ENCODE data around the gene TM7SF3. TPM values are rescaled to one million over a fixed set of nuclear protein-coding genes. Genes with fewer than 3 reads are reported as not detected.
A peak's percentile ranks its signal among the peaks of the same experiment; 100 is the strongest.
"Not testable (repeated sequence)": the region's sequence is repeated elsewhere in the genome, so short reads cannot be mapped to it uniquely, and the experiment has no call there.

TM7SF3 gene
- total RNA-seq (10 to 100 TPM; 23.6 to 31.1 (median 26.3) TPM), polyA plus RNA-seq (7.9 TPM)
- long read RNA-seq, donor 1, transcript TM7SF3-201 (12 exons, 2,709 nt) = major isoform, 43 of 68 reads
- long read RNA-seq, donor 1, partial matches to known transcripts = 10 of 68 reads
- long read RNA-seq, donor 1, other reads (novel, unspliced or antisense) = 15 of 68 reads
- long read RNA-seq, donor 2, transcript TM7SF3-201 (12 exons, 2,709 nt) = major isoform, 18 of 26 reads
- long read RNA-seq, donor 2, partial matches to known transcripts = 0 of 26 reads
- long read RNA-seq, donor 2, other reads (novel, unspliced or antisense) = 8 of 26 reads
- long read RNA-seq, donor 3, transcript TM7SF3-201 (12 exons, 2,709 nt) = major isoform, 15 of 30 reads
- long read RNA-seq, donor 3, partial matches to known transcripts = 2 of 30 reads
- long read RNA-seq, donor 3, other reads (novel, unspliced or antisense) = 13 of 30 reads
- long read RNA-seq, donor 4, transcript TM7SF3-201 (12 exons, 2,709 nt) = major isoform, 20 of 40 reads
- long read RNA-seq, donor 4, partial matches to known transcripts = 5 of 40 reads
- long read RNA-seq, donor 4, other reads (novel, unspliced or antisense) = 15 of 40 reads

GRCh38 chr12:27014085-27014858, at the start of gene TM7SF3:
Gene TM7SF3, minus strand, starts transcription at chr12:27014384. Its CDS starts 216 bp downstream, at chr12:27014168.
- no peaks in the 10 kb centered on the region for H3K4me1 ChIP-seq (ENCODE audit: control insufficient read depth, insufficient read depth, low read length)
- intact Hi-C loops (cut with DNase I) = loop anchor here in 3 of 4 donors (5.0 to 10.0 kb wide), 3 partner anchors 79 to 291 kb away; partner anchors contain the start of genes FGFR1OP2 (in 2 of the 3) and INTS13 (in 2 of the 3)

DNA sequence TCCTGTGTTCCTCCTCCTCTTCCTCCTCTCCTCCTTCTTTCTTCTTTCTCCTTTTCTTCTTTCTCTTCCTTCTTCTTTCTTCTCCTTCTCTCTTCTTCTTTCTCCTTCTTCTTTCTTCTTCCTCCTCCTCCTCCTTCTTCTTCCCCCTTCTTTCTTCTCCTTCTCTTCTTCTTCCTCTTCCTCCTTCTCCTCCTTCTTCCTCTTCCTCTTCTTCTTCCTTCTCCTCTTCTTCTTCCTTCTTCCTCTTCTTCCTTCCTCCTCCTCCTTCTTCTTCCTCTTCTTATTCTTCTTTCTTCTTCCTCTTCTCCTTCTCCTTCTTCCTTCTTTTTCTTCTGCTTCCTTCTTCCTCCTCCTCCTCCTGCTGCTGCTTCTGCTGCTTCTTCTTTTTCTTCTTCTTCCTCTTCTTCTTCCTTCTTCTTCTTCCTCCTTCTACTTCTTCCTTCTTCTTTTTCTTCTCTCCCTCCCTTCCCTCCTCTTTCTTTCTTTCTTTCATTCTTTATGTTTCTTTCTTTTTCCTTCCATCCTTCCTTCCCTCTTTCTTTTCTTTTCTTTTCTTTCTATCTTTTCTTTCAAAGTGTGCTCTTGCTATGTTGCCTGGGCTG, 49.2 kb upstream of the TM7SF3 start:
- no peak for DNase-seq
- Histone ChIP-seq H3K4me3 (ENCODE audit: low read length) (no peak overlapping the region), H3K9me3 (ENCODE audit: control insufficient read depth, low read length) (no peaks in the 10 kb centered on the region), H3K27me3 (ENCODE audit: control insufficient read depth, insufficient read depth) (no peaks in the 10 kb centered on the region), H3K27ac (ENCODE audit: low read length) (no peak overlapping the region), H3K4me1 (ENCODE audit: control insufficient read depth, insufficient read depth, low read length) (no peaks in the 10 kb centered on the region)
- intact Hi-C loops (cut with DNase I) = no loop called here
- no peak for ATAC-seq

More at GRCh38 chr12:27014085-27014858, at the start of gene TM7SF3:
- Histone ChIP-seq H3K27me3 (ENCODE audit: control insufficient read depth, insufficient read depth) (no peaks in the 10 kb centered on the region), H3K4me3 (ENCODE audit: low read length) (peak within 1 kb of the TSS; percentile 94), H3K27ac (ENCODE audit: low read length) (peak within 1 kb of the TSS; percentile 90), H3K9me3 (ENCODE audit: control insufficient read depth, low read length) (no peaks in the 10 kb centered on the region)
- DNase-seq = peak; percentile 93 to 98 (median 97)
- WGBS = under 1% methylated on average over 71 of the region's 71 CpGs
- peak; percentile 94 for ATAC-seq

DNA sequence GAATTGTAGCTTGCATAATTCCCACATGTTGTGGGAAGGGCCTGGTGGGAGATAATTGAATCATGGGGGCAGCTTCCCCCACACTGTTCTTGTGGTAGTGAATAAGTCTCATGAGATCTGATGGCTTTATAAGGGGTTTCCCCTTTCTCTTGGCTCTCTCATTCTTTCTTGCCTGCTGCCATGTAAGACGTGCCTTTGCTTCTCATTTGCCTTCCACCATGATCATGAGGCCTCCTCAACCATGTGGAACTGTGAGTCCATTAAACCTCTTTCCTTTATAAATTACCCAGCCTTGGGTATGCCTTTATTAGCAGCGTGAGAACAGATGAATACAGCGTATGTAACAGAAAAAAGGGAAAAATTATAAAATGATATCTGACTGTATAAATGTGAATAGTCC, 47.1 kb upstream of the TM7SF3 start:
- ATAC-seq = no peak
- WGBS = 89% methylated on average over 3 of the region's 3 CpGs
- H3K27ac ChIP-seq (ENCODE audit: low read length) = no peak overlapping the region
- H3K4me1 ChIP-seq (ENCODE audit: control insufficient read depth, insufficient read depth, low read length) = no peaks in the 10 kb centered on the region
- no peaks in the 10 kb centered on the region for H3K9me3 ChIP-seq (ENCODE audit: control insufficient read depth, low read length)
- no peak for DNase-seq
- intact Hi-C loops (cut with DNase I) = no loop called here
- H3K4me3 ChIP-seq (ENCODE audit: low read length) = no peak overlapping the region
- no peaks in the 10 kb centered on the region for H3K27me3 ChIP-seq (ENCODE audit: control insufficient read depth, insufficient read depth)

- Histone ChIP-seq H3K27me3 (ENCODE audit: control insufficient read depth, insufficient read depth) (no peaks in the 10 kb centered on the region), H3K4me1 (ENCODE audit: control insufficient read depth, insufficient read depth, low read length) (no peaks in the 10 kb centered on the region), H3K4me3 (ENCODE audit: low read length) (no peak overlapping the region), H3K9me3 (ENCODE audit: control insufficient read depth, low read length) (no peaks in the 10 kb centered on the region), H3K27ac (ENCODE audit: low read length) (no peak overlapping the region)
- intact Hi-C loops (cut with DNase I) = no loop called here
- DNase-seq (no peak), ATAC-seq (no peak)
- WGBS = 67% methylated on average over 2 of the region's 2 CpGs
Observed at GRCh38 chr12:27060740-27061139, 46.6 kb upstream of the TM7SF3 start.

DNA sequence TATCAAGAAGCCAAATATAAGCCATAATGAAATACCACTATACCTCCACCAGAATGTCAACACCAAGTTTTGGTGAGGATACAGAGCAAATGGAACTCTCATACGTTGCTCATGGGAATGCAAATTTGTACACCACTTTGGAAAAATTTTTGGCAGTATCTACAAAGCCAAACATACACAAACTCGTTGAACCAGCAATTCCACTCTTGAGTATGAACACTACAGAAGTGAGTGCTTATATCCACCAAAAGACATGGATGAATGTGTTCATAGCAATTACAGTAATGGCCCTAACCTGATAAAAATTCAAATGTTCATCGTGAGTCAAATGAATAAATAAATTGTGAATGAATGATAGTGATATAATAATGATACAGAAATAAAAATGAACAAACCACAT, 43.4 kb upstream of the TM7SF3 start:
- no peak overlapping the region for H3K27ac ChIP-seq (ENCODE audit: low read length)
- H3K9me3 ChIP-seq (ENCODE audit: control insufficient read depth, low read length) = no peaks in the 10 kb centered on the region
- H3K27me3 ChIP-seq (ENCODE audit: control insufficient read depth, insufficient read depth) = no peaks in the 10 kb centered on the region
- intact Hi-C loops (cut with DNase I) = no loop called here
- H3K4me3 ChIP-seq (ENCODE audit: low read length) = no peak overlapping the region
- no peak for DNase-seq
- H3K4me1 ChIP-seq (ENCODE audit: control insufficient read depth, insufficient read depth, low read length) = no peaks in the 10 kb centered on the region
- WGBS = 84% methylated on average over 3 of the region's 3 CpGs
- no peak for ATAC-seq

DNA sequence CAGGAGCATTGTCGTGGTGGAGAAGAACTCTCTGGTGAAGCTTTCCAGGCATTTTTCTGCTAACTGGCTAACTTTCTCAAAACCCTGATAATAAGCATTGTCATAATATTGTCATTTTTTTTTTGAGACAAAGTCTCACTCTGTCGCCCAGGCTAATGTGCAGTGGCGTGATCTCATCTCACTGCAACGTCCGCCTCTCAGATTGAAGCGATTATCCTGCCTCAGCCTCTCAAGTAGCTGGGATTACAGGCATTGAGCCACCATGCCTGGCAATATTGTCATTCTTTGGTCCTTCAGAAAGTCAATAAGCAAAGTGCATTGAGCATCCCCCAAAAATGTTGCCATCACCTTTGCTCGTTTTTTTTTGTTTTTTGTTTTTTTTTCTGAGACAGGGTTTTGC, 41.8 kb upstream of the TM7SF3 start:
- intact Hi-C loops (cut with DNase I) = no loop called here

GRCh38 chr12:27052742-27053141, 38.6 kb upstream of the TM7SF3 start:
- H3K27ac ChIP-seq (ENCODE audit: low read length) = no peak overlapping the region
- DNase-seq (no peak), ATAC-seq (no peak)
- no peaks in the 10 kb centered on the region for H3K9me3 ChIP-seq (ENCODE audit: control insufficient read depth, low read length)
- H3K27me3 ChIP-seq (ENCODE audit: control insufficient read depth, insufficient read depth) = no peaks in the 10 kb centered on the region
- intact Hi-C loops (cut with DNase I) = no loop called here
- no peaks in the 10 kb centered on the region for H3K4me1 ChIP-seq (ENCODE audit: control insufficient read depth, insufficient read depth, low read length)
- WGBS = 95% methylated on average over 3 of the region's 3 CpGs
- no peak overlapping the region for H3K4me3 ChIP-seq (ENCODE audit: low read length)

More for the DNA sequence above, 41.8 kb upstream of the TM7SF3 start:
- Histone ChIP-seq H3K4me1 (ENCODE audit: control insufficient read depth, insufficient read depth, low read length) (no peaks in the 10 kb centered on the region), H3K9me3 (ENCODE audit: control insufficient read depth, low read length) (no peaks in the 10 kb centered on the region), H3K27ac (ENCODE audit: low read length) (no peak overlapping the region), H3K4me3 (ENCODE audit: low read length) (no peak overlapping the region), H3K27me3 (ENCODE audit: control insufficient read depth, insufficient read depth) (no peaks in the 10 kb centered on the region)
- DNase-seq = no peak
- 80% methylated on average over 7 of the region's 7 CpGs for WGBS
- ATAC-seq = no peak

DNA sequence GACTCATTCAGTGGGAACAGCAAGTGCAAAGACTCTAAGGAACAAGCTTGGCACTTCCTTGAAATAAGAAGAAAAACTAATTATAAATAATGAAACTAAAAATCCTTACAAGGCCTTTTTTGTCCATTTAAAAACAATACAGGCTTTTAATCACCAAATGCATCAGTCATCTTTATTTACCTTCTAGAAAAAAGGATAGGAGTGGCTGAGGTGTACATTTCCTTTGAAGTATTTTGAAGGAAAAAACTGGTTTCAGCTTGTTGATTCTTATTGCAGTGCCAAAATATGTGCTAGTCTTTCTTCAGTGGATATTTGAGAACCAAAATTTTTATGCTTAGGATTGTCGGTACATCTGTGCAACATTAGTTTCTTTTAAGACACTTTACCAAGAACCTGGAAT, 38.0 kb upstream of the TM7SF3 start:
- DNase-seq = no peak
- Histone ChIP-seq H3K4me1 (ENCODE audit: control insufficient read depth, insufficient read depth, low read length) (no peaks in the 10 kb centered on the region), H3K4me3 (ENCODE audit: low read length) (no peak overlapping the region), H3K27me3 (ENCODE audit: control insufficient read depth, insufficient read depth) (no peaks in the 10 kb centered on the region), H3K27ac (ENCODE audit: low read length) (no peak overlapping the region), H3K9me3 (ENCODE audit: control insufficient read depth, low read length) (no peaks in the 10 kb centered on the region)
- 97% methylated on average over 1 of the region's 1 CpG for WGBS
- no peak for ATAC-seq
- intact Hi-C loops (cut with DNase I) = no loop called here

DNA sequence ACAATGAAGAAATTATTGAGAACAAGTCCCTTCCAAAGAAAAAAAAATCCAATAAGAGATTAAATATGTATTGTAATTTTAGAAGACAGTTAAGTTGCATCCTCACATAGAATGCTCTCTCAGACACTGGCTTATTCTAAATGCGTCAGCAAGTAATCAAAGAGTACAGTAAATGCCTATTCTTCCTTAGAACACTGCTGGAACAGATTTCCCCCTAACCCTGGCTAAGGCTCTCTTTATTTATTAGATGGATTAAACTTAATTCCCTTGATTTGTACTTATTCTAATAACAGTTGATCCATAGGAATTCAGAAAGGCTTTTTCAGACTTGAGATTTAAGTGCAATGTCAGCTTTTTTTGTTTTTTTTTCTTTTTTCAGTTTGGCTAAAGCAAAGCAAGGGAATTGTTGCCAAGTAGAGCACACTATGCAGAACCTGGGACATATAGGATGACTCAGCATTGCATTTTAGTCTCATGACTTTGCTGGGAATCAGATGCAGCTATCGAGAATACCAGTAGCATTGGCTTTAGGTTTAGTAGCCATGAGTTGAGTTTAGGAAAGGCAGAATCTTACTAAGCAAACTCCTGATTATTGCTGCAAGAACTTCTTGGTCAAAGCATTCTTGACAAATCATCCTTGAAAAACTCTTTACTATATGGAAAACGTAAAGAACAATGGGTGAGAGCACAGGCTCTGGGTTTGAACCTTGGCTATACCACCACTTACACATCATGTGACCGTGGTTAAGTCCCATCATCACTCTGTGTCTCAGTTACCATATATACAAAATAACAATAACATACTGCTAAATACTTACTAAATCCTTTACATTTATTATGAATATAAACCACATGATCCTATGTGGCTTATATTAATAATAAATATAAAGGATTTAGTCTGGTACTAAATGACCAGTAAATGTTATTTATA, 34.9 kb upstream of the TM7SF3 start:
- no peaks in the 10 kb centered on the region for H3K4me1 ChIP-seq (ENCODE audit: control insufficient read depth, insufficient read depth, low read length)
- no peak overlapping the region for H3K27ac ChIP-seq (ENCODE audit: low read length)
- H3K4me3 ChIP-seq (ENCODE audit: low read length) = no peak overlapping the region
- intact Hi-C loops (cut with DNase I) = no loop called here
- ATAC-seq (no peak), DNase-seq (no peak)
- WGBS = 84% methylated on average over 4 of the region's 4 CpGs
- H3K9me3 ChIP-seq (ENCODE audit: control insufficient read depth, low read length) = no peaks in the 10 kb centered on the region
- no peaks in the 10 kb centered on the region for H3K27me3 ChIP-seq (ENCODE audit: control insufficient read depth, insufficient read depth)

GRCh38 chr12:27042018-27042417, 27.8 kb upstream of the TM7SF3 start:
- H3K9me3 ChIP-seq (ENCODE audit: control insufficient read depth, low read length); DNase-seq; intact Hi-C loops (cut with DNase I); H3K4me1 ChIP-seq (ENCODE audit: control insufficient read depth, insufficient read depth, low read length); H3K27me3 ChIP-seq (ENCODE audit: control insufficient read depth, insufficient read depth); ATAC-seq; H3K4me3 ChIP-seq (ENCODE audit: low read length); H3K27ac ChIP-seq (ENCODE audit: low read length): not testable (repeated sequence)
- WGBS = 97% methylated on average over 1 of the region's 1 CpG
